ENCODE measurements around the gene ZNF423.

ZNF423 gene

DNA sequence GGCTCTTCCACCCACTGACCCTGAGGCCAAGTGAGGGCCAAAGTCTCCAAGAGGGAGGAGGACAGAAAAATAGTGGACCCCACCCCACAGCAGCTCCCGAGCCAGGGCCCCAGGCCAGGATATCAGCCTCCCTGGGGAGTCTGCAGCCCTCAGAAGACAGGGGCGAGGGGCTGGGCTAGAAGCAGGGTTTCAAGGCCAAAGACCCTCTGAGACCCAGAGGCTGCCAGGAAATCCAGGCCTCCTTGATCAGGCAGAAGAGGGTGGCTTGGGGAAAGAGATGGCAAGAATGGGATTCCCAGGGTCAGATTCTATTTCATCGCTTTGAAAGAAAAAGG, 156.1 kb downstream of the ZNF423 start:
- Histone ChIP-seq H3K4me3 (ENCODE audit: low read length) (no peak overlapping the region), H3K4me1 (ENCODE audit: control insufficient read depth, low read length) (peaks cover 16% of the 10 kb centered on the region)

DNA sequence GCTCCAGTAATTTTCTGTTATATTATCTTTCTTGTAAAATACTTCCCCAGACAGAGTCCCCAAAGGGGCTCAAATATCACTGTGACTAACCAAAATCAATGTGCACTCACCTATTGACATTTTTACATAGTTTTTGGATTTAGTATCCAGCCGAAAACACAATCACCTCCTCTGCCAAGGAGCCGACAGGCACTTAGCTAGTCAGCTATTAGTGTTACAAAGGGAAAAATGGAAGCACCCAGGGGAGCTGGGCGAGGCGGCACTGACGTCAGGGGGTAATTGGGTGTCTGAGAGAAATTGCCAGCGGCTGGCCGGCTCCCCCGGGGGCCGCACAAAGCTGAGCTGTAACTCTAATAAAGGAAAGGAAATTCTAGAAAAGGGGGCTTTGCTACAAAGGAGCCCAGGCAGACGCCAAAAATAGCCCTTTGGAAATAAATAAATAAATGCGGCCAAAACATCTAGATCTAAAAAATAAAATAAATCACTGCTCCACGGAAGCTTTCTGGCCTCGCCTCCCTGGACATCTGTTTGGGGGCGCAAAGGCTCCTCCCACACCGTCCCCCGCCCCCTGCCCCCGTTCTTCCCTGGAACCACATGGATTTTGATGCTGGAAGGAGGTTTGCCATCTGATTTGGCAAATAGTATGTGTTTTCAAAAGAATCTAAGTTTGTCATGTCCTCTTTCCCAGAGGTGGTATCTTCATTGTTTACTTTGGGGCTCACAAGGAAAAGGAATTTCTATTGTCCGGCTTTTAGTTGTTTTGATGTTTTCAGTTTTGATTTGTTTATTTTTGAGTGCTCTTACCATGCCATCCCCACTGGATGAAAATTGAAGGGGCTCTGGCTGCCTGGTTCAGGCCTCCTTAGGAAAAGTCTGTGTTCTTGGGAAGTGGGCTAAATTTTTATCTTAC, 156.7 kb downstream of the ZNF423 start:
- peaks cover 16% of the 10 kb centered on the region for H3K4me1 ChIP-seq (ENCODE audit: control insufficient read depth, low read length)
- H3K27me3 ChIP-seq (ENCODE audit: control insufficient read depth, low read length): peaks cover 25% of the 10 kb centered on the region
- H3K79me2 ChIP-seq (ENCODE audit: control insufficient read depth, low read length): no peaks in the 10 kb centered on the region
- no peaks in the 10 kb centered on the region for H3F3A ChIP-seq (ENCODE audit: control insufficient read depth, insufficient read depth)
- H3K4me3 ChIP-seq (ENCODE audit: low read length): no peak overlapping the region
- no peaks in the 10 kb centered on the region for H3K36me3 ChIP-seq (ENCODE audit: control insufficient read depth, low read length)
- no peak for TF ChIP-seq EZH2phosphoT487 (IDR thresholded peaks at IDR 0.05; ENCODE audit: borderline replicate concordance, low read length)
- TF ChIP-seq, protein P1, sequence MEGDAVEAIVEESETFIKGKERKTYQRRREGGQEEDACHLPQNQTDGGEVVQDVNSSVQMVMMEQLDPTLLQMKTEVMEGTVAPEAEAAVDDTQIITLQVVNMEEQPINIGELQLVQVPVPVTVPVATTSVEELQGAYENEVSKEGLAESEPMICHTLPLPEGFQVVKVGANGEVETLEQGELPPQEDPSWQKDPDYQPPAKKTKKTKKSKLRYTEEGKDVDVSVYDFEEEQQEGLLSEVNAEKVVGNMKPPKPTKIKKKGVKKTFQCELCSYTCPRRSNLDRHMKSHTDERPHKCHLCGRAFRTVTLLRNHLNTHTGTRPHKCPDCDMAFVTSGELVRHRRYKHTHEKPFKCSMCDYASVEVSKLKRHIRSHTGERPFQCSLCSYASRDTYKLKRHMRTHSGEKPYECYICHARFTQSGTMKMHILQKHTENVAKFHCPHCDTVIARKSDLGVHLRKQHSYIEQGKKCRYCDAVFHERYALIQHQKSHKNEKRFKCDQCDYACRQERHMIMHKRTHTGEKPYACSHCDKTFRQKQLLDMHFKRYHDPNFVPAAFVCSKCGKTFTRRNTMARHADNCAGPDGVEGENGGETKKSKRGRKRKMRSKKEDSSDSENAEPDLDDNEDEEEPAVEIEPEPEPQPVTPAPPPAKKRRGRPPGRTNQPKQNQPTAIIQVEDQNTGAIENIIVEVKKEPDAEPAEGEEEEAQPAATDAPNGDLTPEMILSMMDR (IDR thresholded peaks at IDR 0.05; ENCODE audit: low read depth, low read length, poor library complexity, severe bottlenecking): no peak
- H3K27ac ChIP-seq (ENCODE audit: low read depth, low read length): no peak overlapping the region
- no peaks in the 10 kb centered on the region for H4K20me1 ChIP-seq (ENCODE audit: control insufficient read depth, insufficient read depth, low read depth, low read length)
- no peaks in the 10 kb centered on the region for H3K9me2 ChIP-seq (replicated peaks; ENCODE audit: control insufficient read depth, low read length)
- no peak overlapping the region for H3K4me2 ChIP-seq (ENCODE audit: low read length)
- no peaks in the 10 kb centered on the region for H3K9me3 ChIP-seq (ENCODE audit: control insufficient read depth, insufficient read depth, low read length)

More for the DNA sequence above, 156.1 kb downstream of the ZNF423 start:
- Histone ChIP-seq H4K20me1 (ENCODE audit: control insufficient read depth, insufficient read depth, low read depth, low read length) (no peaks in the 10 kb centered on the region), H3K27me3 (ENCODE audit: control insufficient read depth, low read length) (peaks cover 28% of the 10 kb centered on the region), H3K36me3 (ENCODE audit: control insufficient read depth, low read length) (no peaks in the 10 kb centered on the region), H3K27ac (ENCODE audit: low read depth, low read length) (no peak overlapping the region), H3F3A (ENCODE audit: control insufficient read depth, insufficient read depth) (no peaks in the 10 kb centered on the region), H3K4me2 (ENCODE audit: low read length) (no peak overlapping the region), H3K9me2 (replicated peaks; ENCODE audit: control insufficient read depth, low read length) (no peaks in the 10 kb centered on the region), H3K79me2 (ENCODE audit: control insufficient read depth, low read length) (no peaks in the 10 kb centered on the region), H3K9me3 (ENCODE audit: control insufficient read depth, insufficient read depth, low read length) (no peaks in the 10 kb centered on the region)
- TF ChIP-seq, protein P1 (IDR thresholded peaks at IDR 0.05; ENCODE audit: low read depth, low read length, poor library complexity, severe bottlenecking): no peak
- TF ChIP-seq EZH2phosphoT487 (IDR thresholded peaks at IDR 0.05; ENCODE audit: borderline replicate concordance, low read length): no peak

DNA sequence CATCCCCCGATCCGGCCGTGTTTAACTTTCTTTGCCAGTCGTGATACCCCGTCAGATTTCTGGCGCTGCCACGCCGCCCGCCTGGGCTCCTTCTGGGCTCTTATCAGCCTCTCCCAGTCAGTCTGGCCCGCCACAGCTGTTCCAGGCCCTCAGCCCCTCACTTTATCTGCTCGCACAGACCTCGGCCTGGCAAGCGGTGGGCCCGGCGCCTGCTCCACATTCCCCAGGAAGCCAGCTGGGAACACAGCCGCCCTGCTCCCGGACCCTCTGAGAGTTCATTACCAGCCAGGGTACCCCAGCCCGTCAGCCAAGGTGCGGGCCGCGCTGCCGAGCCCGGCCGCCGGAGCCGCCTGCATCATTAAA, 157.5 kb downstream of the ZNF423 start:
- no peak overlapping the region for H3K4me3 ChIP-seq (ENCODE audit: low read length)
- TF ChIP-seq, protein P1 (IDR thresholded peaks at IDR 0.05; ENCODE audit: low read depth, low read length, poor library complexity, severe bottlenecking): no peak
- no peak for TF ChIP-seq EZH2phosphoT487 (IDR thresholded peaks at IDR 0.05; ENCODE audit: borderline replicate concordance, low read length)
- H3K27me3 ChIP-seq (ENCODE audit: control insufficient read depth, low read length): peaks cover 25% of the 10 kb centered on the region
- H3K79me2 ChIP-seq (ENCODE audit: control insufficient read depth, low read length): no peaks in the 10 kb centered on the region
- H3K36me3 ChIP-seq (ENCODE audit: control insufficient read depth, low read length): no peaks in the 10 kb centered on the region
- peaks cover 16% of the 10 kb centered on the region for H3K4me1 ChIP-seq (ENCODE audit: control insufficient read depth, low read length)
- no peak overlapping the region for H3K27ac ChIP-seq (ENCODE audit: low read depth, low read length)
- no peak overlapping the region for H3K4me2 ChIP-seq (ENCODE audit: low read length)
- no peaks in the 10 kb centered on the region for H3K9me2 ChIP-seq (replicated peaks; ENCODE audit: control insufficient read depth, low read length)
- H3K9me3 ChIP-seq (ENCODE audit: control insufficient read depth, insufficient read depth, low read length): no peaks in the 10 kb centered on the region
- no peaks in the 10 kb centered on the region for H4K20me1 ChIP-seq (ENCODE audit: control insufficient read depth, insufficient read depth, low read depth, low read length)
- no peaks in the 10 kb centered on the region for H3F3A ChIP-seq (ENCODE audit: control insufficient read depth, insufficient read depth)

Data from DOHH2 (cell line).